MM.1S (cell line): ENCODE data around the gene GAPDHS.

Experiments used
- DNase-seq: peaks from one replicate; pipeline ENCODE4 v3.0.0-alpha.2; 2015
- H2AFZ ChIP-seq: fragments of 300-600 bp; sonication (generic); 2 replicates; pipeline ENCODE4 v1.6.0; 2016; ENCODE audit warnings: antibody characterized with exemption, low read length
- H3F3A ChIP-seq: fragments of 300-600 bp; sonication (generic); 2 replicates; pipeline ENCODE4 v1.6.1; 2016; ENCODE audit warnings: mild to moderate bottlenecking, antibody characterized with exemption, low read length, moderate library complexity, mixed read lengths; ENCODE audit not compliant: insufficient read depth
- H3K27ac ChIP-seq: fragments of 300-600 bp; sonication (generic); 2 replicates; pipeline ENCODE4 v1.5.1; 2016; ENCODE audit warnings: mild to moderate bottlenecking, low read length
- H3K27me3 ChIP-seq: fragments of 300-600 bp; sonication (generic); replicated peaks from 2 replicates; pipeline ENCODE4 v1.6.0; 2016; ENCODE audit warnings: low read length; ENCODE audit not compliant: insufficient read depth
- H3K36me3 ChIP-seq: fragments of 300-600 bp; sonication (generic); replicated peaks from 2 replicates; pipeline ENCODE4 v1.6.1; 2016; ENCODE audit warnings: mild to moderate bottlenecking, low read length, mixed read lengths; ENCODE audit not compliant: insufficient read depth
- H3K4me1 ChIP-seq: fragments of 300-600 bp; sonication (generic); 2 replicates; pipeline ENCODE4 v1.6.1; 2016; ENCODE audit warnings: low read length, mixed read lengths
- H3K4me2 ChIP-seq: fragments of 300-600 bp; sonication (generic); 2 replicates; pipeline ENCODE4 v1.6.0; 2016; ENCODE audit warnings: low read depth, low read length
- H3K4me3 ChIP-seq: fragments of 300-600 bp; sonication (generic); 2 replicates; pipeline ENCODE4 v1.5.1; 2016; ENCODE audit warnings: low read length, mixed read lengths
- H3K79me2 ChIP-seq: fragments of 300-600 bp; sonication (generic); 2 replicates; pipeline ENCODE4 v1.6.1; 2016; ENCODE audit warnings: mixed run types, low read length, mixed read lengths
- H3K9ac ChIP-seq: fragments of 300-600 bp; sonication (generic); 2 replicates; pipeline ENCODE4 v1.6.1; 2016; ENCODE audit warnings: low read length, mixed read lengths
- H3K9me2 ChIP-seq: fragments of 300-600 bp; sonication (generic); replicated peaks from 2 replicates; pipeline ENCODE4 v1.6.1; 2016; ENCODE audit warnings: mild to moderate bottlenecking, low read length, mixed read lengths; ENCODE audit not compliant: insufficient read depth
- H3K9me3 ChIP-seq: fragments of 300-600 bp; sonication (generic); replicated peaks from 2 replicates; pipeline ENCODE4 v1.6.1; 2016; ENCODE audit warnings: mild to moderate bottlenecking, low read length, mixed read lengths; ENCODE audit not compliant: insufficient read depth
- H4K20me1 ChIP-seq: fragments of 300-600 bp; sonication (generic); 2 replicates; pipeline ENCODE4 v1.6.1; 2016; ENCODE audit warnings: mild to moderate bottlenecking, low read length, moderate library complexity, mixed read lengths; ENCODE audit not compliant: insufficient read depth
- EZH2 ChIP-seq: fragments of 300-600 bp; sonication (generic); optimal IDR thresholded peaks from 2 replicates; pipeline ENCODE3; 2017; ENCODE audit warnings: low read depth, mild to moderate bottlenecking, antibody characterized with exemption, low read length, mixed read lengths
- EZH2phosphoT487 ChIP-seq: fragments of 300-600 bp; sonication (generic); IDR thresholded peaks from 2 replicates; pipeline ENCODE4 v1.6.1; 2018; ENCODE audit warnings: antibody characterized with exemption, low read length
- TF ChIP-seq, protein P1 (sequence below): fragments of 300-600 bp; sonication (generic); IDR thresholded peaks from 2 replicates; pipeline ENCODE4 v1.5.1; 2016; ENCODE audit warnings: antibody characterized with exemption, low read length, mixed read lengths

Gene GAPDHS

DNA sequence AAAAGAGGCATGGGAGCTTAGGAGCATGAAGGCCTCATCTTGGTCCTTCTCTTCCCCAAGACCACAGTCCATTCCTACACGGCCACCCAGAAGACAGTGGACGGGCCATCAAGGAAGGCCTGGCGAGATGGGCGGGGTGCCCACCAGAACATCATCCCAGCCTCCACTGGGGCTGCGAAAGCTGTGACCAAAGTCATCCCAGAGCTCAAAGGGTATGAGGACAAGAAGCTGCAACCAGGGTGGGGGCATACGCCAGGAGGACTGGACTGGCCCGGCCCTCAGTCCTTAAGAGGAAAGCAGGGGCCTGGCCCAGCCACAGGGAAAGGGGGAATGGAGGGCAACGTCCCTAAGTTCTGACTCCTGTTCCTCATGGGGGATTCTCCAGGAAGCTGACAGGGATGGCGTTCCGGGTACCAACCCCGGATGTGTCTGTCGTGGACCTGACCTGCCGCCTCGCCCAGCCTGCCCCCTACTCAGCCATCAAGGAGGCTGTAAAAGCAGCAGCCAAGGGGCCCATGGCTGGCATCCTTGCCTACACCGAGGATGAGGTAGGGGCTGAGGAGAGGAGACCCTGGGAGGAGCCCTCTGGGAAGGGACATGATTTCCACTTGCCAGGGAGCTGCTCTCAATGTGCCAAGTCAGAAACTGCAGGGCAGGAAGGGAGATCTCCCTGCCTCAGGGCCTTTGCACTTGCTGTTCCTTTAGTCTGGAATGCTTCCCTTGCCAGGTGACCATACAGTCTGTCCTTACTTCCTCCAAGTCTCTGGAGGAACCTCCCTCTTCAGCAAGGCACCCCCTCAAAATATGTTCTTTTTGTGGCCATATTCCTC lies 10.2 kb downstream of the GAPDHS start:
- Histone ChIP-seq H3K4me2 (no peak overlapping the region), H3K9ac (no peak overlapping the region), H3K9me3 (no peaks in the 10 kb centered on the region), H3K36me3 (no peaks in the 10 kb centered on the region), H3K9me2 (no peaks in the 10 kb centered on the region), H4K20me1 (no peaks in the 10 kb centered on the region), H3K4me3 (no peak overlapping the region), H3K79me2 (peaks cover 30% of the 10 kb centered on the region), H3K27ac (no peak overlapping the region), H2AFZ (no peak overlapping the region), H3K27me3 (no peaks in the 10 kb centered on the region), H3F3A (no peaks in the 10 kb centered on the region), H3K4me1 (peaks cover 11% of the 10 kb centered on the region)
- no peak for DNase-seq
- TF ChIP-seq, protein P1, sequence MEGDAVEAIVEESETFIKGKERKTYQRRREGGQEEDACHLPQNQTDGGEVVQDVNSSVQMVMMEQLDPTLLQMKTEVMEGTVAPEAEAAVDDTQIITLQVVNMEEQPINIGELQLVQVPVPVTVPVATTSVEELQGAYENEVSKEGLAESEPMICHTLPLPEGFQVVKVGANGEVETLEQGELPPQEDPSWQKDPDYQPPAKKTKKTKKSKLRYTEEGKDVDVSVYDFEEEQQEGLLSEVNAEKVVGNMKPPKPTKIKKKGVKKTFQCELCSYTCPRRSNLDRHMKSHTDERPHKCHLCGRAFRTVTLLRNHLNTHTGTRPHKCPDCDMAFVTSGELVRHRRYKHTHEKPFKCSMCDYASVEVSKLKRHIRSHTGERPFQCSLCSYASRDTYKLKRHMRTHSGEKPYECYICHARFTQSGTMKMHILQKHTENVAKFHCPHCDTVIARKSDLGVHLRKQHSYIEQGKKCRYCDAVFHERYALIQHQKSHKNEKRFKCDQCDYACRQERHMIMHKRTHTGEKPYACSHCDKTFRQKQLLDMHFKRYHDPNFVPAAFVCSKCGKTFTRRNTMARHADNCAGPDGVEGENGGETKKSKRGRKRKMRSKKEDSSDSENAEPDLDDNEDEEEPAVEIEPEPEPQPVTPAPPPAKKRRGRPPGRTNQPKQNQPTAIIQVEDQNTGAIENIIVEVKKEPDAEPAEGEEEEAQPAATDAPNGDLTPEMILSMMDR: no peak
- TF ChIP-seq EZH2 (no peak), EZH2phosphoT487 (no peak)

DNA sequence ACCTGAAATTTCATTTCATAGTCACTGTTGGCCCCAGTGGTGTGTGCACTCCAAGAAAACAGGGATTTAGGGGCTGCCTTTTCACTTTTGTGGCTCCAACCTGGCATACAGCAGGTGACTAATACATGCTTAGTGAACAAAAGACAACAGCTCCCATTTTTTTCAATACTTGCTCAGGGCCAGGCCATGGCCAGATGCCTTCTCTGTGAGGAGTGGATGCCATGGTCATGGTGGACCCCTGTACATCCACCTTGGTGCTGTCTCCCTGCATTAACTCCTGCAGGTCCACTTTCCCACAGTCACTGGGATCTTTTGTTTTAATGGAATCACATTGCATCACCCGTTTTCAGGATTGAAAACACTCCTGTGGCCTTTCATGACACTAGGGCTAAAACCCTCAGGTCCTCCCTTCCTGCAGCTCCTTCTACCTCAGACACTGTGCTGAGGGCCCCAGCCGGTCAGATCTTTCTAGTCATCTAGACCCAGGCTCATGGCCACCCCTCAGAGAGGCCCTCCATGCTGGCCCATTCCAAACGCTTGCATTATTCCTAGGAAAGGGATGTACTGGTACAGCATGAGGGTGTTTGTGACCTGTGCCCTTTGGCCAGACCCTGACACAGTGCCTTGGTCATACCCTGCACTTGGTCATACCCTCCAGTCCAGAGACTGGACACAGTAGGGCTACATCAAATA lies 11.0 kb downstream of the GAPDHS start:
- Histone ChIP-seq H3K4me2 (peak overlapping the region; percentile 93), H3K4me3 (peak overlapping the region; percentile 82), H3K36me3 (no peaks in the 10 kb centered on the region), H3K4me1 (peaks cover 11% of the 10 kb centered on the region), H3K9me3 (no peaks in the 10 kb centered on the region), H3K9me2 (no peaks in the 10 kb centered on the region), H3K9ac (no peak overlapping the region; the same call in 1 of the 2 replicates), H3F3A (no peaks in the 10 kb centered on the region), H3K27me3 (no peaks in the 10 kb centered on the region), H3K79me2 (peaks cover 30% of the 10 kb centered on the region), H4K20me1 (no peaks in the 10 kb centered on the region), H2AFZ (0 out of 2 replicates have a peak overlapping the region, but pooled peaks have one; percentile 91), H3K27ac (no peak overlapping the region)
- no peak for DNase-seq
- TF ChIP-seq EZH2phosphoT487 (no peak), EZH2 (no peak)
- TF ChIP-seq, protein P1: no peak

DNA sequence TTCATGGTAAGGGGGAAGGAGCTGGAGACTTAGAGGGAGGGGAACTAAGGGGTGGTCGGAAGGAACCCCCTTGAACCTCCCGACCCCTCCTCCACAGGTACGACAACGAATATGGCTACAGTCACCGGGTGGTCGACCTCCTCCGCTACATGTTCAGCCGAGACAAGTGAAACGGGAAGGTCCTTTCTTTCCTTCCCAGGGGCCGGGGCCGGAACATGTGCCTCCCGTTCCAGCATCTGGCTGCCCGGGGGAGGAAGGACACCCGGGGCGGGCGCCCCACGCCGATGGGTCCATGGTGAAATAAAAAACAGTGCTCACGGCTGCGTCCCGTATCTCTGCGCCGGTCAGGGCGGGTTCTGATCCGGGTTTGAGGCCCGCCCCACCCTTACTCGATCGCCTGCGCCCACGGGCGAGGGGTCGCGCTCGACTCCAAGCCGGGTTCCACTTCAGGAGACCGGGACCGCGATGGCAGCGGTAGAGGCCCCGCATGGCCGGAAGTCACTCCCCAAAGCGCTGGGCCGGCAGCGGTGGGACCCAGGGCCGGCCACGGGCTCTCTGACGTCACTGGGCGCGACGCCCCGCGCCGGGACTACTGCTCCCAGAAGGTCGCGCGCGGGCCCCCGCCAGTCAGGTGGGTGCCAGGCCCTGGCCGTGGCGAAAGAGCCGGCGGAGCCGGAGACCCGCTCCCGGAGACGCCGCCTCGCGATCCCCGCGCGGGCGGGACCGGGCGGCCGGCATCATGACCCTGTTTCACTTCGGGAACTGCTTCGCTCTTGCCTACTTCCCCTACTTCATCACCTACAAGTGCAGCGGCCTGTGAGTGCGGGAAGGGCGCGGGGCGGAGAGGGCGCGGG lies 12.0 kb downstream of the GAPDHS start, which contains the start of gene TMEM147:
TSS of gene TMEM147 (plus strand) at position 626 of the 854 bp plus-strand sequence. CDS start at position 740, 114 bp downstream.
- Histone ChIP-seq H3K9me2 (no peaks in the 10 kb centered on the region), H3F3A (no peaks in the 10 kb centered on the region), H2AFZ (peak within 1 kb of the TSS; percentile 96), H3K79me2 (peaks cover 30% of the 10 kb centered on the region), H3K27me3 (no peaks in the 10 kb centered on the region), H3K27ac (peak within 1 kb of the TSS; percentile 17; the same call in 1 of the 2 replicates), H3K4me3 (peak within 1 kb of the TSS; percentile 82), H4K20me1 (no peaks in the 10 kb centered on the region), H3K4me2 (peak within 1 kb of the TSS; percentile 93), H3K9me3 (no peaks in the 10 kb centered on the region), H3K4me1 (peaks cover 11% of the 10 kb centered on the region), H3K9ac (peak within 1 kb of the TSS; percentile 90), H3K36me3 (no peaks in the 10 kb centered on the region)
- DNase-seq: peak; percentile 89
- TF ChIP-seq EZH2phosphoT487: no peak
- no peak for TF ChIP-seq EZH2
- TF ChIP-seq, protein P1: no peak
